Measurements from ENCODE around the gene CDH23. TPM values are rescaled to one million over a fixed set of nuclear protein-coding genes. Genes with fewer than 3 reads are reported as not detected.
A peak's percentile ranks its signal among the peaks of the same experiment; 100 is the strongest.

The CDH23 gene
- total and polyA plus RNA-seq, 9 of the 15 experiments (the other 6 are each of a cell fraction or from before 2014, with no cell fraction given) = 0.18 to 1.2 (median 0.47) TPM

DNA sequence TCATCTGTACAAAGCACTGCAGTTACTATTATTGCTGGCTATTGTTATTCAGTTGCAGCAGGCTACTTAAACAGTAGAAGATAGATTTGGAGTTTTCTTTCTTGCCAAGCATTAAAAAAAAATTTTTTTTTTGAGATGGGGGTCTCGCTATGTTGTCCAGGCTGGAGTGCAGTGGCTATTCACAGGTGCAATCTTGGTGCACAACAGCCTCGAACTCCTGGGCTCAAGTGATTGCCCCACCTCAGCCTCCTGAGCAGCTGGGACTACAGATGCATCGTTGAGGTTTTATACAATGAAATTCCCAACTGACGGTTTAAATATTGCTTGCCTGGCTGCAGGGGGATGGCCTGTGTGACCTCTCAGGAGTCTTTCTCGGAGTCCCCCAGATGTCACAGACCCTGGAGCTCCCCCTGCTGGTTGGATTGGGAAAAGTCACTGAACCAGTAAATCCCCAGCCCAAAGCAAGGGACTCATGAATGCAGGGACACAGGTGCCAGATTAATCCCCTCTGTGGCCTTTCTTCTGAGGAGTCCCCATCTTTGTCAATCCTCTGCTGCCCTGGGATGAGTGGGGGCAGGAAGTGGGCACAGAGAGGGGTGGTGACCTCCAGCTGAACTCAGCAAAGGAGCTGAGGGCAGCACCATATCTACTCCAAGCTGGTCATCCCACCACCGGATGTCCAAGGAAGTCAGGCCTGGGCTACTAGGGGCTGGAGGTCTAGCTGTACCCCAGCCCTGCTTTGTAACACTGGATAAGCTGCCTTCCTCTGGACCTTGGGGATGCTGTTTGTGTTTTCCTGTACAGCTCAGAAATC is 173.3 kb downstream of the CDH23 start (continued):
- TF ChIP-seq GMEB1 (CRISPR knock-in tag; IDR thresholded peaks at IDR 0.05) (no peak), ZNF316 (IDR thresholded peaks at IDR 0.05) (no peak), CBX2 (IDR thresholded peaks at IDR 0.05; ENCODE audit: insufficient read depth, low read length, poor library complexity, severe bottlenecking) (no peak), ZNF146 (CRISPR knock-in tag; IDR thresholded peaks at IDR 0.05; ENCODE audit: unreplicated experiment) (no peak), MBD2 (IDR thresholded peaks at IDR 0.05; ENCODE audit: borderline replicate concordance, low read depth) (no peak), GATA2 (CRISPR knock-in tag; IDR thresholded peaks at IDR 0.05) (no peak), ZNF445 (CRISPR knock-in tag; IDR thresholded peaks at IDR 0.05; ENCODE audit: low read depth) (no peak), RFX5 (IDR thresholded peaks at IDR 0.05; ENCODE audit: low read depth, low read length) (no peak), MAX (CRISPR knock-in tag; IDR thresholded peaks at IDR 0.05) (0 out of 2 replicates have a peak, but pooled peaks have one; percentile 36), ZNF384 (IDR thresholded peaks at IDR 0.05; ENCODE audit: low read depth, low read length) (no peak), CEBPG (CRISPR knock-in tag; IDR thresholded peaks at IDR 0.05) (0 out of 2 replicates have a peak, but pooled peaks have one; percentile 12), CEBPG (tag; conservative IDR thresholded peaks at IDR 0.05 in 1 of 2, IDR thresholded peaks at IDR 0.05 in 1 of 2) (no peak), RBFOX2 (IDR thresholded peaks at IDR 0.05; ENCODE audit: low read depth, low read length) (no peak), HMGXB4 (CRISPR knock-in tag; IDR thresholded peaks at IDR 0.05) (no peak), NONO (IDR thresholded peaks at IDR 0.05; ENCODE audit: low read depth in 2 of 2, low read length in 1 of 2) (no peak), U2AF2 (optimal IDR thresholded peaks at IDR 0.05; ENCODE audit: low read depth, low read length) (no peak), CHD2 (IDR thresholded peaks at IDR 0.05; ENCODE audit: low read depth, low read length) (no peak), ELF1 (tag; IDR thresholded peaks at IDR 0.05) (no peak), PYGO2 (tag; IDR thresholded peaks at IDR 0.05) (no peak), ZKSCAN8 (CRISPR knock-in tag; IDR thresholded peaks at IDR 0.05) (no peak), ZNF263 (CRISPR knock-in tag; IDR thresholded peaks at IDR 0.05; ENCODE audit: borderline replicate concordance) (no peak)
- TF ChIP-seq, protein P1, sequence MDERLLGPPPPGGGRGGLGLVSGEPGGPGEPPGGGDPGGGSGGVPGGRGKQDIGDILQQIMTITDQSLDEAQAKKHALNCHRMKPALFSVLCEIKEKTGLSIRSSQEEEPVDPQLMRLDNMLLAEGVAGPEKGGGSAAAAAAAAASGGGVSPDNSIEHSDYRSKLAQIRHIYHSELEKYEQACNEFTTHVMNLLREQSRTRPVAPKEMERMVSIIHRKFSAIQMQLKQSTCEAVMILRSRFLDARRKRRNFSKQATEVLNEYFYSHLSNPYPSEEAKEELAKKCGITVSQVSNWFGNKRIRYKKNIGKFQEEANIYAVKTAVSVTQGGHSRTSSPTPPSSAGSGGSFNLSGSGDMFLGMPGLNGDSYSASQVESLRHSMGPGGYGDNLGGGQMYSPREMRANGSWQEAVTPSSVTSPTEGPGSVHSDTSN (CRISPR knock-in tag; IDR thresholded peaks at IDR 0.05; ENCODE audit: low read depth) = no peak
- TF ChIP-seq, protein P1 (tag; conservative IDR thresholded peaks at IDR 0.05; ENCODE audit: low read depth) = no peak
